GM12872 (cell line): Measurements from ENCODE around the gene FCN3.

ENCODE experiments used
- TF ChIP-seq, protein P1 (sequence below): IDR thresholded peaks from 3 replicates; pipeline ENCODE4 v1.5.1; 2011; ENCODE audit warnings: low read depth, mild to moderate bottlenecking, low read length, moderate library complexity; ENCODE audit not compliant: insufficient read depth

Gene FCN3

DNA sequence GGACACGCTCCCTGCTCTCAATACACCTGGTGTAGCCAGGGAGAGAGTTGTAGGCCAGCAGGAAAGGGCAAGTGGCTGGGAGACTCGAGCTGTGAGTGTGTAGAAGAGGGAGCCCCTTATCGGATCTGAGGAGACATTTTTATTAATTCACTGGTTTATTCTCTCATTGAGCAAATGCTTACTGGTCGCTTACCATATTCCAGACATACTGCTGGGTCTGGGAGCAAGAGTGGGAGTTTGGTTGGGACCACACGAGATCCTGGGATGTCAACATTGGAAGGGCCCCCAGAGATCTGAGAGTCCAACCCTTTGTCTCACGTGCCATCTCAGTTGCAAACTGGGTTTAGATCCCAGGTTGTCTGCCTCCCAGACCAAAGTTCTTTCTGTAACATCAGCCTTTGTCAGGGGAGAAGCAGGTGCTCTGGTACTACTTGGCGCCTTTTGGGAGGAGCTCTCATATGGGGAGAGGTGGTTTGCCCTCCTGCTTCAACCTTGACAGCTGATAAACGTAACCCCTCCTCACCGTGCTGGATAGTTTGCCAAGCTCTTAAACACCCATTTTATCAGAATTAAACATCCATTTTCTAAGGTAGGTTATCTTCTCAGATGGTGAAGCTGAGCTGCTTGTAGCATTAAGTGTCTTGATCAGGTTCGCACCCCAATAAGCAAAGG is 51.9 kb downstream of the FCN3 start:
- TF ChIP-seq, protein P1, sequence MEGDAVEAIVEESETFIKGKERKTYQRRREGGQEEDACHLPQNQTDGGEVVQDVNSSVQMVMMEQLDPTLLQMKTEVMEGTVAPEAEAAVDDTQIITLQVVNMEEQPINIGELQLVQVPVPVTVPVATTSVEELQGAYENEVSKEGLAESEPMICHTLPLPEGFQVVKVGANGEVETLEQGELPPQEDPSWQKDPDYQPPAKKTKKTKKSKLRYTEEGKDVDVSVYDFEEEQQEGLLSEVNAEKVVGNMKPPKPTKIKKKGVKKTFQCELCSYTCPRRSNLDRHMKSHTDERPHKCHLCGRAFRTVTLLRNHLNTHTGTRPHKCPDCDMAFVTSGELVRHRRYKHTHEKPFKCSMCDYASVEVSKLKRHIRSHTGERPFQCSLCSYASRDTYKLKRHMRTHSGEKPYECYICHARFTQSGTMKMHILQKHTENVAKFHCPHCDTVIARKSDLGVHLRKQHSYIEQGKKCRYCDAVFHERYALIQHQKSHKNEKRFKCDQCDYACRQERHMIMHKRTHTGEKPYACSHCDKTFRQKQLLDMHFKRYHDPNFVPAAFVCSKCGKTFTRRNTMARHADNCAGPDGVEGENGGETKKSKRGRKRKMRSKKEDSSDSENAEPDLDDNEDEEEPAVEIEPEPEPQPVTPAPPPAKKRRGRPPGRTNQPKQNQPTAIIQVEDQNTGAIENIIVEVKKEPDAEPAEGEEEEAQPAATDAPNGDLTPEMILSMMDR: no peak

DNA sequence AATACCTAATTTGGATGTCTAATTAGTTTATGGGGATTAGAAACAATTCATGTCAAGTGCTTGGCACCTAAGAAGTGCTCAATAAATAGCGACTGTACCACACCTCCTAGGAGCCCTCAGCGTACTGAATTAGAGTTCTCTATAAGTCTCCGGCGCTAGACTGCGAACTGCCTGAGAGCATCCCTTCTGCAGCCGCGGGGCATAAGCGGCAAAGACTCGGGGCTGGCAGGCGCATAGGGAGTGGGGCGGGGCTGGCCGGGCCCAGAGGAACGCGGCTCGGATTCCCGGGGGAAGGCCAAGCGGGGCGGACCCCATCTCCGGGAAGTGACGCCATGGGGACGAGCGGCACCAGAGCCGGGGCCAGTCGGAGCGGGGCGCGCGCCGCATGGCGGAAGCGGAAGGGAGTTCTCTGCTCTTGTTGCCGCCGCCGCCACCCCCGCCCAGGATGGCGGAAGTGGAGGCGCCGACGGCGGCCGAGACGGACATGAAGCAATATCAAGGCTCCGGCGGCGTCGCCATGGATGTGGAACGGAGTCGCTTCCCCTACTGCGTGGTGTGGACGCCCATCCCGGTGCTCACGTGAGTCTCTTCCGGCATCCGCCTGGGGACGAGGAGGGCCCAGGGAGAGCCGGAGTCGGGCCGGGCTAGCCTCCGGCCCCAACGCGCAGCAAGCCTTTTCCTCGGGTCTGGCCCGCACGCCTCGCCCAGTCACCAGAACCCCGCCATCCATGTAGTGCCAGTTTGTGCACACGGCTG is 52.6 kb downstream of the FCN3 start, which contains the start of gene TMEM222:
Gene TMEM222 (plus strand): TSS at position 351 of the 756 bp plus-strand sequence. CDS start 35 bp downstream, at position 386.
- TF ChIP-seq, protein P1: no peak
